ENCODE data around the gene SLC39A7.

Gene SLC39A7

DNA sequence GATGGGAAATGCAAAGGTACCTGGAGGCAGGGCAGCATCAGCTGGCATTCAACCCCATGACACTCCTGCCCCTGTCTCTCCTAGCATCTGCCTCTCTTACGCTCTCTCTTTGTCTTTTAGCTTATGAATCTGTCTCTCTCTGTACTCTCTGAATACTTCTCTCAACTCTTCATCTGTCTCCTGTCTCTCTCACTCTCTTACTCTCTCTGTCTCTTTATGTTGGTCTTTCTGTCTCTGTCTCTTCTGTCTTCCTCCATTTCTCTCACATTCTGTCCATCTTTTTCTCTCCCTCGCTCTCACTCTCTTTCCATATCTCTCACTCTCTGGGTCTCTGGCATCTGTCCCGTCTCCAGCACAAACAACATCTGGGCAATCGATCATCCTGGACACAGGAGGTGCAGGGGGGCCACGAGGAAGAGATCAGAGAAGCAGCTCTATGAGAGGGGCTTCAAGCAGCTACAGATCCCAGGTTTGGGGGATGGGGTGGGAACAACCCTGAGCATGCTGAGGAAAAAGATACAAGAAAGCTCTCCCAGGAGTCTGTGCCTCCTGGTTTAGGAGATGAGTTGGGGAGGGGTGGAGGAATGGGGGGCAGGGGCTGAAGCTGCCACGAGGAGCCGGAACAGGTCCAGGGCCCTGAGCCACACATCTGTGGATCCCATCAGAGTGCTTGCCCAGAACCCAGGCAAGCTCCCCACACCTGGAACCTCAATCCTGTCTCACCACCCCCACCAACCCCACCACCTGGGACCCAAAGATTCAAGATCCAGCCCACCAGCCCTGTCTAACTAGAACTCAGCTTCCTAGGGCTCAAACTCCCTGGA lies 10.8 kb upstream of the SLC39A7 start:
- H3K9ac ChIP-seq (ENCODE audit: low read length), result no peak overlapping the region
- no peaks in the 10 kb centered on the region for H3F3A ChIP-seq (ENCODE audit: insufficient read depth, low read length)
- no peaks in the 10 kb centered on the region for H3K9me3 ChIP-seq (ENCODE audit: low read length)
- no peaks in the 10 kb centered on the region for H3K79me2 ChIP-seq (ENCODE audit: insufficient read depth, low read length)
- no peak overlapping the region for H3K4me2 ChIP-seq (ENCODE audit: low read length)
- H3K27ac ChIP-seq (ENCODE audit: low read depth, low read length, poor library complexity, severe bottlenecking), result no peak overlapping the region
- H3K9me2 ChIP-seq (ENCODE audit: low read depth, low read length), result no peaks in the 10 kb centered on the region
- H3K36me3 ChIP-seq (ENCODE audit: insufficient read depth, low read length), result peaks cover 15% of the 10 kb centered on the region
- H3K27me3 ChIP-seq (ENCODE audit: insufficient read depth, low read length), result peaks cover 13% of the 10 kb centered on the region
- no peak overlapping the region for H2AFZ ChIP-seq (ENCODE audit: low read length)
- H4K20me1 ChIP-seq (ENCODE audit: insufficient read depth, low read length), result no peaks in the 10 kb centered on the region
- H3K4me3 ChIP-seq (ENCODE audit: low read depth, low read length, poor library complexity, severe bottlenecking), result no peak overlapping the region
- H3K4me1 ChIP-seq (ENCODE audit: insufficient read depth, low read length, severe bottlenecking), result peaks cover 10% of the 10 kb centered on the region
- TF ChIP-seq, protein P1, sequence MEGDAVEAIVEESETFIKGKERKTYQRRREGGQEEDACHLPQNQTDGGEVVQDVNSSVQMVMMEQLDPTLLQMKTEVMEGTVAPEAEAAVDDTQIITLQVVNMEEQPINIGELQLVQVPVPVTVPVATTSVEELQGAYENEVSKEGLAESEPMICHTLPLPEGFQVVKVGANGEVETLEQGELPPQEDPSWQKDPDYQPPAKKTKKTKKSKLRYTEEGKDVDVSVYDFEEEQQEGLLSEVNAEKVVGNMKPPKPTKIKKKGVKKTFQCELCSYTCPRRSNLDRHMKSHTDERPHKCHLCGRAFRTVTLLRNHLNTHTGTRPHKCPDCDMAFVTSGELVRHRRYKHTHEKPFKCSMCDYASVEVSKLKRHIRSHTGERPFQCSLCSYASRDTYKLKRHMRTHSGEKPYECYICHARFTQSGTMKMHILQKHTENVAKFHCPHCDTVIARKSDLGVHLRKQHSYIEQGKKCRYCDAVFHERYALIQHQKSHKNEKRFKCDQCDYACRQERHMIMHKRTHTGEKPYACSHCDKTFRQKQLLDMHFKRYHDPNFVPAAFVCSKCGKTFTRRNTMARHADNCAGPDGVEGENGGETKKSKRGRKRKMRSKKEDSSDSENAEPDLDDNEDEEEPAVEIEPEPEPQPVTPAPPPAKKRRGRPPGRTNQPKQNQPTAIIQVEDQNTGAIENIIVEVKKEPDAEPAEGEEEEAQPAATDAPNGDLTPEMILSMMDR (IDR thresholded peaks at IDR 0.05; ENCODE audit: low read length), result no peak
- TF ChIP-seq EZH2 (IDR thresholded peaks at IDR 0.05; ENCODE audit: borderline replicate concordance, low read length), result no peak

DNA sequence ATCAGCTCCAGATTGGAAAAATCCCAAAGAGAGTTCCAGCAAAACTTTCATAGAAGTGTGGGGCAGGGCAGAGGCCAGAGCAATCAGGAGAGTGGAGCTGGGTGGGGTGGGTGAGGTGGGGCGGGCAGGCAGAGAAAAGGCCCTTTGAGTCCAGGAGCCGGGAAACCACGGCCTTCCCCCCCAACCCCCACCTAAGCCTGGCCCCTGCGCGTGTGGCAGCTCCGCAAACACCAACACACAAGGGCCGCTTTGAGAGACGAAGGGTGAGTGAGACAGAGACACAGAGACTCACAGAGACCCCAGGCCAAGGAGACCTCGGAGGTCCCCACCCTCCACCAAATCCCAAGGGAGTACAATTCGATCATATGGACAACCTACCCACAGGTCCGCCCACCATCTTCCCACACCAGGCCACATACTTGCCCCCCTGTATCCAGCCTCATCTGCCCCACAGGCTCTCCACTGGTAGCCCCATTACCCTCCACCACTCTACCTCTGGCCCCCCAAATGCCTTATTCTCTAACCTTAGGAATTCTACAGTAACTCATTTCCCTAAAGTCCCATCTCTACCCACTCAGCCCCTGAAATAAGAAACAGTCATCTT lies 10.1 kb upstream of the SLC39A7 start:
- TF ChIP-seq, protein P1 (IDR thresholded peaks at IDR 0.05; ENCODE audit: low read length), result no peak
- TF ChIP-seq EZH2 (IDR thresholded peaks at IDR 0.05; ENCODE audit: borderline replicate concordance, low read length), result no peak
- Histone ChIP-seq H3K27ac (ENCODE audit: low read depth, low read length, poor library complexity, severe bottlenecking) (no peak overlapping the region), H3K4me3 (ENCODE audit: low read depth, low read length, poor library complexity, severe bottlenecking) (no peak overlapping the region), H3K79me2 (ENCODE audit: insufficient read depth, low read length) (no peaks in the 10 kb centered on the region), H3K27me3 (ENCODE audit: insufficient read depth, low read length) (peaks cover 13% of the 10 kb centered on the region), H3K36me3 (ENCODE audit: insufficient read depth, low read length) (peaks cover 22% of the 10 kb centered on the region), H3K9me2 (ENCODE audit: low read depth, low read length) (no peaks in the 10 kb centered on the region), H3K9ac (ENCODE audit: low read length) (no peak overlapping the region), H2AFZ (ENCODE audit: low read length) (no peak overlapping the region), H3K4me1 (ENCODE audit: insufficient read depth, low read length, severe bottlenecking) (peaks cover 10% of the 10 kb centered on the region), H3K4me2 (ENCODE audit: low read length) (no peak overlapping the region), H4K20me1 (ENCODE audit: insufficient read depth, low read length) (no peaks in the 10 kb centered on the region), H3F3A (ENCODE audit: insufficient read depth, low read length) (no peaks in the 10 kb centered on the region), H3K9me3 (ENCODE audit: low read length) (no peaks in the 10 kb centered on the region)

DNA sequence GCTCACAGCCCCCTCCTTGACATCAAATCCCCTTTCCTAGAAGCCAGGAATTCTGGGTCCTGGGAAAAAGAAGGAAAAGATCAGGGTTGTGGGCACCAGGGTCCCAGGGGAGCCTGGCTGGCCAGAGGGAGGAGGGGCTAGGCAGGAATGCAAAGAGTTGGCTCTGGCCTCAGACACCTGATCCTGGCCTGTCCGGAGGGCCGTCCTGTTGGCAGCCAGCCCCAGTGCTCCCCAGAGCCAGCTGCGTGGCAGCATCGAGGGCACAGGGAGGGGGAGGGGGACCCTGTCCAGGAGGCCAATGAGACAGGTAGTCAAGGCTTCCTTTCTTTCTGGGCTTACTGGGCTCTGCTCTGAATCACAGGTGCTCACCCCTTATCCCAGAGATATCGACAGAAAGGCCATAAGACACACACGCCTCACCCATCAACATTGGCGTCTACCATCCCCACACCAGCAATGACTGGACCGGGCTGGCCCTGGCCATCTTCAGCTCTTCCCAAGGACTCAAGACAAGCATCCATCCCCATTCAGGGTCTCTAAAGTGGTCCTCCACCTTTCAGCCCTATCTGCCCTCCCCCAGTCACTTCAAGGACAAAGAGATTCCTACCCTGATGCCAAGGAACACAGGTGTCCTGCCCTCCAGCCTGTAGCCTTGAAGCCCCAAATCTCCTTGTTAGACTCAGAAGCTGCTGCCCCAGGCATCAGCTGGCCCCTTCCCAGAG lies 9.1 kb upstream of the SLC39A7 start:
- no peak overlapping the region for H3K9ac ChIP-seq (ENCODE audit: low read length)
- no peak overlapping the region for H2AFZ ChIP-seq (ENCODE audit: low read length)
- no peaks in the 10 kb centered on the region for H4K20me1 ChIP-seq (ENCODE audit: insufficient read depth, low read length)
- H3K27me3 ChIP-seq (ENCODE audit: insufficient read depth, low read length), result peaks cover 13% of the 10 kb centered on the region
- H3K4me1 ChIP-seq (ENCODE audit: insufficient read depth, low read length, severe bottlenecking), result peaks cover 10% of the 10 kb centered on the region
- H3K4me2 ChIP-seq (ENCODE audit: low read length), result no peak overlapping the region
- no peaks in the 10 kb centered on the region for H3K79me2 ChIP-seq (ENCODE audit: insufficient read depth, low read length)
- no peaks in the 10 kb centered on the region for H3K9me3 ChIP-seq (ENCODE audit: low read length)
- TF ChIP-seq EZH2 (IDR thresholded peaks at IDR 0.05; ENCODE audit: borderline replicate concordance, low read length), result no peak
- TF ChIP-seq, protein P1 (IDR thresholded peaks at IDR 0.05; ENCODE audit: low read length), result no peak
- H3K36me3 ChIP-seq (ENCODE audit: insufficient read depth, low read length), result peaks cover 30% of the 10 kb centered on the region
- no peak overlapping the region for H3K27ac ChIP-seq (ENCODE audit: low read depth, low read length, poor library complexity, severe bottlenecking)
- no peak overlapping the region for H3K4me3 ChIP-seq (ENCODE audit: low read depth, low read length, poor library complexity, severe bottlenecking)
- H3K9me2 ChIP-seq (ENCODE audit: low read depth, low read length), result no peaks in the 10 kb centered on the region
- no peaks in the 10 kb centered on the region for H3F3A ChIP-seq (ENCODE audit: insufficient read depth, low read length)
